Hepatocyte (in vitro differentiated cells): Measurements from ENCODE around the gene ADD1. TPM values are rescaled to one million over a fixed set of nuclear protein-coding genes. Genes with fewer than 3 reads are reported as not detected.

ENCODE experiments used
- DNase-seq: peaks from one replicate; pipeline ENCODE4 v3.0.0-alpha.2; 2016; ENCODE audit warnings: low spot score
- H2AFZ ChIP-seq: fragments of 200-600 bp; sonication (generic); 2 replicates; pipeline ENCODE4 v1.6.0; 2016; ENCODE audit warnings: antibody characterized with exemption, mild to moderate bottlenecking
- H3K27ac ChIP-seq: fragments of 200-600 bp; sonication (generic); 2 replicates; pipeline ENCODE4 v1.5.1; 2016; ENCODE audit warnings: mild to moderate bottlenecking
- H3K27me3 ChIP-seq: fragments of 200-600 bp; sonication (generic); 2 replicates; pipeline ENCODE4 v1.6.1; 2016
- H3K36me3 ChIP-seq: fragments of 200-600 bp; sonication (generic); replicated peaks from 2 replicates; pipeline ENCODE4 v1.5.1; 2016; ENCODE audit warnings: low read depth; ENCODE audit not compliant: insufficient read depth
- H3K4me1 ChIP-seq: fragments of 200-600 bp; sonication (generic); 2 replicates; pipeline ENCODE4 v1.5.1; 2016; ENCODE audit warnings: mild to moderate bottlenecking, moderate library complexity; ENCODE audit not compliant: insufficient read depth
- H3K4me2 ChIP-seq: fragments of 200-600 bp; sonication (generic); 2 replicates; pipeline ENCODE4 v1.6.0; 2016
- H3K4me3 ChIP-seq: fragments of 200-600 bp; sonication (generic); 2 replicates; pipeline ENCODE4 v1.5.1; 2016; ENCODE audit warnings: mild to moderate bottlenecking
- H3K79me2 ChIP-seq: fragments of 200-600 bp; sonication (generic); 2 replicates; pipeline ENCODE4 v1.6.0; 2017; ENCODE audit warnings: mild to moderate bottlenecking
- H3K9me2 ChIP-seq: fragments of 200-600 bp; sonication (generic); replicated peaks from 2 replicates; pipeline ENCODE4 v1.6.0; 2017; ENCODE audit warnings: mild to moderate bottlenecking; ENCODE audit not compliant: insufficient read depth
- H3K9me3 ChIP-seq: fragments of 200-600 bp; sonication (generic); 2 replicates; pipeline ENCODE4 v1.5.1; 2016; ENCODE audit warnings: low read depth, mild to moderate bottlenecking
- H4K20me1 ChIP-seq: fragments of 200-600 bp; sonication (generic); 2 replicates; pipeline ENCODE4 v1.6.0; 2016; ENCODE audit warnings: mild to moderate bottlenecking; ENCODE audit not compliant: insufficient read depth, poor library complexity, severe bottlenecking
- EZH2 ChIP-seq: fragments of 200-600 bp; sonication (generic); IDR thresholded peaks from 2 replicates; pipeline ENCODE4 v1.6.1; 2016; ENCODE audit warnings: antibody characterized with exemption, mild to moderate bottlenecking, borderline replicate concordance
- EZH2phosphoT487 ChIP-seq: fragments of 200-600 bp; sonication (generic); IDR thresholded peaks from one replicate; pipeline ENCODE4 v1.6.1; 2018; ENCODE audit warnings: antibody characterized with exemption, mild to moderate bottlenecking, low read depth, moderate library complexity; ENCODE audit not compliant: unreplicated experiment, severe bottlenecking
- WGBS: methylation state at CpG from one replicate; pipeline ENCODE4 v1.1.6; 2016; ENCODE audit warnings: low lambda C conversion rate; ENCODE audit errors: missing lambda C conversion rate; 5-methylcytosine and 5-hydroxymethylcytosine counted together
- polyA plus RNA-seq: library from polyadenylated mRNA; unstranded; fragments of >200 nt; fragmentation: Nextera tagmentation; extraction: Ambion mirVana; gene quantifications from 2 replicates; pipeline ENCODE4 v1.2.1, GENCODE V29; 2016
- total RNA-seq: library from RNA; depleted of rRNA; stranded (reverse); fragments of >200 nt; gene quantifications from 2 replicates; pipeline ENCODE4 v1.2.3, GENCODE V29; 2014
- TF ChIP-seq, protein P1 (sequence below): fragments of 200-600 bp; sonication (generic); IDR thresholded peaks from 2 replicates; pipeline ENCODE4 v1.5.1; 2016; ENCODE audit warnings: antibody characterized with exemption, mild to moderate bottlenecking; ENCODE audit not compliant: poor library complexity

ADD1 gene
- total and polyA plus RNA-seq, 2 experiments from 2014 or later = 179 to 208 TPM

DNA sequence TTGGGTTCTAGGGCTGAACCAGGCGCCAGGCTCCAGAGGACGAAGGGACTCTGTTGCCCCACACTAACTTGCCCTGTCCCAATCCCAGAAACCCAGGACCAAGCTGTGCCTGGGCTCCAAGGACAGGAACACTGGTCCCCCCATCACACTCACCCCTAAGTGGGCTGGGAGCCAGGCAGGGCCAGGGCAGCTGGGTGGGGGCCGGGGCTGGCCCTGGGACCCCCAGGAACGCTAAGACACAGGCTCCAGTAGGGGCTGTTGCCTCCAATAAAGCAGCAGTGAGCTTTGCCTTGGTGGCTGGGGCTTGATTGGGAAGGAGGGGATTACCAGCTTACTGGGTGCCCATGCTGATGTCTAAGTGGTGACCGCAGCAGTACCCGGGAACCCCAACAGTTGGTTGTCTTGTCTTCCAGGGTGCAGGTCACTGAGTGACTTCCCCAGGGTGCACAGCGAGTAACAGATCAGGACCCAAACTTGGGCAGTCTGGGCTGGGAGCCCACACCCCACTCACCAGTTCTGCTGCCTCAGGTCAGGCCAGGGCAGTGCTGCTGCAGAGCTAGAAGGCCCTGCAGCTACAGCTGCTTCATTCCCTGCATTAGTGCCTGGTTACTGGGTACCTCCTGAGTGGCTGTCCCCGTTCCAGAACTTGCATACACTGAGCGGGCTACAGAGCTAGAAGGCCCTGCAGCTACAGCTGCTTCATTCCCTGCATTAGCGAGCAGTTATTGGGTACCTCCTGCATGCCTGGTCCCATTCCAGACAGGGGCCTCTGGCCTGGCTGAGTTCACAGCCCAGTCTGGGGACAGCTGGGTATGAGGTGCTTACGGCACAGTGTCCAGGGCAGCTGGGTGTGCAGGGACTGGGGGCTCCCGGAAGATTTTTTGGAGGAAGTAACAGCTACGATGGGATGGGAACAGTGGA, 9.4 kb upstream of the ADD1 start:
- H3K27ac ChIP-seq = no peak overlapping the region
- no peak overlapping the region for H2AFZ ChIP-seq
- peak; percentile 3 for DNase-seq

DNA sequence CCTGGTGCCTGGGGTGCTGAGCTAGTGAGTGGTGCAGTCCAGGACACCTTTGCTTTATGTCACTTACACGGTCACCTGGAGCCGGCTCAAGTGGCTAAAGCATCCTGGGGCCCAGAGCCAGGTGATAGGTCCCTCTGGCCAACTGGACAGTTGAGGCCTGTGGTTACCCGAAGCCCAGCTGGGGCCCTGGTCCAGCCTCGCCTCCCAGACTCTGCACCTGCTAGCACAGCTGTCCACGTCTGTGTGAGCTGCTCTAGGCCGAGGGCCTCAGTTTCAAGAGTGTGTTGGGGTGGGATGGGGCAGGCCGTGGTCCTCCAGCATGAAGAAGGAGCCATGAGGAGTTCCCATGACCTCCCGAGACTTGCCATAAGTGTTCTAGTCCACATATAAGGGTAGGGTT, 7.7 kb upstream of the ADD1 start:
- H3K27ac ChIP-seq = no peak overlapping the region
- 96% methylated on average over 8 of the region's 8 CpGs for WGBS
- H3K36me3 ChIP-seq = no peaks in the 10 kb centered on the region
- H3K4me1 ChIP-seq = no peaks in the 10 kb centered on the region
- no peaks in the 10 kb centered on the region for H4K20me1 ChIP-seq
- no peaks in the 10 kb centered on the region for H3K9me2 ChIP-seq
- H3K9me3 ChIP-seq = no peaks in the 10 kb centered on the region
- no peaks in the 10 kb centered on the region for H3K79me2 ChIP-seq
- TF ChIP-seq EZH2 (no peak), EZH2phosphoT487 (no peak)
- TF ChIP-seq, protein P1, sequence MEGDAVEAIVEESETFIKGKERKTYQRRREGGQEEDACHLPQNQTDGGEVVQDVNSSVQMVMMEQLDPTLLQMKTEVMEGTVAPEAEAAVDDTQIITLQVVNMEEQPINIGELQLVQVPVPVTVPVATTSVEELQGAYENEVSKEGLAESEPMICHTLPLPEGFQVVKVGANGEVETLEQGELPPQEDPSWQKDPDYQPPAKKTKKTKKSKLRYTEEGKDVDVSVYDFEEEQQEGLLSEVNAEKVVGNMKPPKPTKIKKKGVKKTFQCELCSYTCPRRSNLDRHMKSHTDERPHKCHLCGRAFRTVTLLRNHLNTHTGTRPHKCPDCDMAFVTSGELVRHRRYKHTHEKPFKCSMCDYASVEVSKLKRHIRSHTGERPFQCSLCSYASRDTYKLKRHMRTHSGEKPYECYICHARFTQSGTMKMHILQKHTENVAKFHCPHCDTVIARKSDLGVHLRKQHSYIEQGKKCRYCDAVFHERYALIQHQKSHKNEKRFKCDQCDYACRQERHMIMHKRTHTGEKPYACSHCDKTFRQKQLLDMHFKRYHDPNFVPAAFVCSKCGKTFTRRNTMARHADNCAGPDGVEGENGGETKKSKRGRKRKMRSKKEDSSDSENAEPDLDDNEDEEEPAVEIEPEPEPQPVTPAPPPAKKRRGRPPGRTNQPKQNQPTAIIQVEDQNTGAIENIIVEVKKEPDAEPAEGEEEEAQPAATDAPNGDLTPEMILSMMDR = no peak
- H3K4me2 ChIP-seq = no peak overlapping the region
- H3K27me3 ChIP-seq = no peaks in the 10 kb centered on the region
- H3K4me3 ChIP-seq = no peak overlapping the region
- DNase-seq = peak; percentile 2
- no peak overlapping the region for H2AFZ ChIP-seq

More for the DNA sequence above, 9.4 kb upstream of the ADD1 start:
- Histone ChIP-seq H3K4me3 (no peak overlapping the region), H3K9me3 (no peaks in the 10 kb centered on the region), H3K4me2 (no peak overlapping the region), H3K4me1 (no peaks in the 10 kb centered on the region), H3K27me3 (no peaks in the 10 kb centered on the region), H4K20me1 (no peaks in the 10 kb centered on the region), H3K79me2 (no peaks in the 10 kb centered on the region), H3K9me2 (no peaks in the 10 kb centered on the region), H3K36me3 (no peaks in the 10 kb centered on the region)
- 93% methylated on average over 13 of the region's 13 CpGs for whole genome bisulfite sequencing
- TF ChIP-seq, protein P1 = no peak
- TF ChIP-seq EZH2phosphoT487 (no peak), EZH2 (no peak)

DNA sequence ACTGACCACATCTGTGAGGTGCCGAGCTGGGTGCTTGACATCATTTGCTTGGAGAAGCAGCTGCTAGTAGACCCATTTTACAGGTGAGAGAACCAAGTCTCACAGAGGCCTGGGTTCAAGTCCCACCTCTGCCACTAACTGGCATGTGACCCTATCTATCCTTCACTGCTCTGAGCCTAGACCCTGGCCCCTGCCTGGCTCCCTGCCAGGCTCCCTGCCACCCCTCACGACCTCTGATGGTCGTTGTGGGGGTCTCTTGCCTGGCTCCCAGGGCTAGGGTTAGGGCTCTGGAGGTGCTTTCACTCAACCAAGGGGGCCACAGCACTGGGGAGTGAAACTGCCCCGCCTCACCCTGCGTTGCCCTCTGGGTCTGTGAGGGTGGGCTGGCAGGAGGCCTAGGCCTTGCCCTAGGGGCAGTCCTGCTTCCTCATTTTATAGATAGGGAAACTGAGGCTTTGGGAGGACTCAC, 7.2 kb upstream of the ADD1 start:
- 96% methylated on average over 5 of the region's 5 CpGs for WGBS
- no peaks in the 10 kb centered on the region for H3K9me2 ChIP-seq
- H3K36me3 ChIP-seq = no peaks in the 10 kb centered on the region
- no peaks in the 10 kb centered on the region for H3K4me1 ChIP-seq
- H3K4me3 ChIP-seq = no peak overlapping the region
- H2AFZ ChIP-seq = no peak overlapping the region
- H3K27me3 ChIP-seq = no peaks in the 10 kb centered on the region
- H3K4me2 ChIP-seq = no peak overlapping the region
- H3K27ac ChIP-seq = no peak overlapping the region
- TF ChIP-seq EZH2 = no peak
- no peak for TF ChIP-seq EZH2phosphoT487
- TF ChIP-seq, protein P1 = no peak
- peak; percentile 4 for DNase-seq
- no peaks in the 10 kb centered on the region for H4K20me1 ChIP-seq
- no peaks in the 10 kb centered on the region for H3K9me3 ChIP-seq
- no peaks in the 10 kb centered on the region for H3K79me2 ChIP-seq
